Activated CD4-positive, alpha-beta T cell treated with anti-CD3 and anti-CD28 coated beads for 1 hour (primary cell): ENCODE results near the gene GDPGP1.
"Not testable (repeated sequence)": the region's sequence is repeated elsewhere in the genome, so short reads cannot be mapped to it uniquely, and the experiment has no call there.

Experiments used
- DNase-seq: peaks from one replicate; pipeline ENCODE4 v3.0.0-alpha.2; 2020

GDPGP1 gene

GRCh38 chr15:90227336-90227735, 6.7 kb upstream of the GDPGP1 start:
- DNase-seq, result no peak

- DNase-seq, result no peak
Observed at GRCh38 chr15:90227816-90228772, 5.9 kb upstream of the GDPGP1 start.

DNA sequence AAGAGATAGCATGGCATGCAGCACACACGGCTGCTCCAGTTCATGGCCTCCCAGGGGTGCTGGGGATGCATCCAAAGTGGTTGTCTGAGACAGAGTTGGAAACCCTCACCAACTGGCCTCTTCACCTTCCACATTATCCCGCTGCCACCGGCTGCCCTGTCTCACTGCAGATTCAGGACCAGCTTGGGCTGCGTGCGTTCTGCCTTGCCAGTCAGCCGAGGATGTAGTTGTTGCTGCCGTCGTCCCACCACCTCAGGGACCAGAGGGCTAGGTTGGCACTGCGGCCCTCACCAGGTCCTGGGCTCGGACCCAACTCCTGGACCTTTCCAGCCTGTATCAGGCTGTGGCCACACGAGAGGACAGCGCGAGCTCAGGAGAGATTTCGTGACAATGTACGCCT, 5.0 kb upstream of the GDPGP1 start:
- DNase-seq, result no peak

DNA sequence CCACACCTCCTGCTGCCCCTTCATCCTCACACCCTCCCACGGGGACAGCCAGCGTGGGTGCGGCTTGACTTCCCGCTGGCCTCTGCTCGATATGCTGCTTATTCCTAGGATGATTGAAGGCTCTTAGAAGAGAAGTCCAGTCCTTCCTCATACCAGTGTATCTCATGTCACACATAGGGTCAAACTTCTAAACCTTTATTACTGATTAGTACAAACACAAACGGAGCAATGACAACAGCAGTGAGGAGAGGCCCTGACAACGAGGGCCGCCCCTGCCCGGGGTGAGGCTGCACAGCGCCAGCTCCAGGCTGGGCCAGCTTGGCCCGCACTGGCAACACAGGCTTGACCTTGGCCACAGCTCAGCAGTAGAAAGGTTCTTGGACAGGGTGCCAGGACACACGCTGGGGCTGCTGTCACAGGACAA, 3.9 kb upstream of the GDPGP1 start:
- DNase-seq, result no peak

- no peak for DNase-seq
Observed at GRCh38 chr15:90230610-90231009, 3.4 kb upstream of the GDPGP1 start.

GRCh38 chr15:90231028-90232017, 2.7 kb upstream of the GDPGP1 start:
- DNase-seq, result peak; percentile 70

- DNase-seq, result no peak
Observed at GRCh38 chr15:90232196-90232595, 1.8 kb upstream of the GDPGP1 start.

GRCh38 chr15:90232941-90233386, 1.0 kb upstream of the GDPGP1 start:
- DNase-seq, result no peak

GRCh38 chr15:90233387-90234095, 468 bp upstream of the GDPGP1 start, which contains the start of gene CIB1:
CIB1 (minus strand) TSS chr15:90233941; CDS start chr15:90233885, 56 bp downstream.
- DNase-seq, result peak; percentile 38

GRCh38 chr15:90239371-90239770, 5.4 kb downstream of the GDPGP1 start:
- DNase-seq, result no peak

DNA sequence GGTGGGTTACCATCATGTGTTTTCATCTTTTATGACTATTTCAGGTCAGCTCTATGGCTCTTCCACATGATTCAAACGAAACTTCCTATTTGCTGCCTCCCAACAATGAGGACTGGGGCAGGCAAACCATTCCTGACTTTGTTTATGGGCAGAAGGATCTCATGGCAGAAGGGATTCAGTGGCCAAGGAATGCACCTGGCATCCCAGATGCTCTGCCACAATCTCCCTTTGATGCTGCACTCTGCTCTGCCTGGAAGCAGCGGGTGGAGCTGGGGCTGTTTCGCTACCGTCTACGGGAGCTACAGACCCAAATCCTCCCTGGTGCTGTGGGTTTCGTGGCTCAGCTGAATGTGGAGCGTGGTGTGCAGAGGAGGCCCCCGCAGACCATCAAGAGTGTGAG, 6.8 kb downstream of the GDPGP1 start:
- DNase-seq, result no peak

- DNase-seq, result no peak
Observed at GRCh38 chr15:90241343-90242192, 7.6 kb downstream of the GDPGP1 start.

DNA sequence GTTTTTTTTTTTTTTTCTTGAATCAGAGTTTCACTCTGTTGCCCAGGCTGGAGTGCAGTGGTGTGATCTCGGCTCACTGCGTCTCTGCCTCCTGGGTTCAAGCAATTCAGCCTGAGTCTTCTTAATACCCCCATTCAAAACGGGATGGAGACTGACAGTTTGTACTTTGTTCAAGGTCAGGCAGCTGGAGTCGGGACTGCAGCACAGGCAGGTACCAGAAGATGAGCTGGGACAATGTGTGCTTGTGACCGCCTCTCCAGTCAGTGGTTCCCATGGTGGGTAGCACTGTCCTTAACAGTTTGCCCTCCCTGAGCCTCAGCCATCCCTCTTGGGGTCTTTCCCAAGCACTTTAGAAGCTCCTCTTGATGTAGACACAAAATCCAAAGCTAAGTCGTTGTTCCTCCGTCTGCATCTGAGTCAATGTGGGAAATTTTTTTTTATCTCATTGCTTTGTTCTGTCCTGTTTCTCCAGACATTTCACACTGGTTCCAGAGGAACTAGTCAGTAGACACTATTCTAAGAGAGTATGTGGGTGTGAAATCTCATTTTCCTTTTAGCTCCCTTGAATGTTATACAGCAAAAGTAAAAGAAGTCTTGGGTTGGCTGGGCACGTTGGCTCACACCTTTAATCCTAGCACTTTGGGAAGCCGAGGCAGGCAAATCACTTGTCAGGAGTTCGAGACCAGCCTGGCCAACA, 10.1 kb downstream of the GDPGP1 start:
- DNase-seq, result no peak

DNA sequence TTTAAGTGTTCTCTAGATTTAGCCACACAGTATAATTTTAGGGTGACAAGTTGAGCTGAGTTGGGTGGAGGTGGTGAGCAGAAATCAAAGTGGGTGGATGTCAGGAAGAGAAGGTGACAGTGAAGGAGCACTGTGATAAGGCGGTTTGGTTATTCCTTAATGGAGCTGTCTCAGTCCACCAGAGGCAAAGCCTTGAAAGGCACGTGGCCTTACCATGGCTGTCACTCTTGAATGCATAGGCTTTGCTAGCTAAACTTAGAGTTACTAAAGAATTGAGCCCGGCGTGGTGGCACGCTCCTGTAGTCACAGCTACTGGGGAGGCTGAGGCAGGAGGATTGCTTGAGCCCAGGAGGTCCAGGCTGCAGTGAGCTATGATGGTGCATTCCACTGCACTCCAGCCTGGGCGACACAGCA, 14.8 kb downstream of the GDPGP1 start:
- no peak for DNase-seq

DNA sequence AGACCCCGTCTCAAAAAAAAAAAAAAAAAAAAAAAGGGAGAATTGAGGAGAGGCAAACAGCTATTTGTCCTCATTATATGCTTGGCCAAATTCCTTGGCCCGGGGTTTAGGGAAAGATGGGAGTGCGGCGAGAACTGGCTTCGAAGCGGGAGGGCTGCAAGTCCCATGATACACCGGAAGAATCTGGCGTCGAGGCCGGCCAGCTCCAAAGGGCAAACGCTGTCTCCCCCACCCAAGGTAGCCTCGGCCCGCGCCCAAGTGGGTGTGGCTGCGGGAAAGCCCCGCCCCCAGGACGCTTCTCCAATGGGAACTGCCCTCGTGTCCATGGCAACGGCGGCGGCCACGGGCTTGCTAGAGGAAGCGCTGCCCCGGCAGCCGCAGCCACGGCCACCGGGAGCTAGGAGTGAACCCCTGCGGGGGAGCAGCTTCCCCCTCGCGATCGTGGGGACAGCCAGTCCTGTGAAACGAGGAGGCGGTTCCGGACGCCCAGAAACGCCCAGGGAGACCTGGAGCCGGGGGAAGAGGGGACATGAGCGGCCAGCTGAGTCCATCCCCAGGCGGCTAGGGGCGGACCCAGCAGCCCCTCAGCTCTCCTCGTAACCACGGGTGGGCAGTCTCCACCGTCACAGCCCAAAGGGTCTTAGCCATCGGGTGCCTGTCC, 15.3 kb downstream of the GDPGP1 start, which contains the start of gene TTLL13:
TSS of gene TTLL13 (plus strand) at position 354 of the 661 bp plus-strand sequence. CDS start 1,075 bp downstream, outside the sequence.
- peak; percentile 58 for DNase-seq

DNA sequence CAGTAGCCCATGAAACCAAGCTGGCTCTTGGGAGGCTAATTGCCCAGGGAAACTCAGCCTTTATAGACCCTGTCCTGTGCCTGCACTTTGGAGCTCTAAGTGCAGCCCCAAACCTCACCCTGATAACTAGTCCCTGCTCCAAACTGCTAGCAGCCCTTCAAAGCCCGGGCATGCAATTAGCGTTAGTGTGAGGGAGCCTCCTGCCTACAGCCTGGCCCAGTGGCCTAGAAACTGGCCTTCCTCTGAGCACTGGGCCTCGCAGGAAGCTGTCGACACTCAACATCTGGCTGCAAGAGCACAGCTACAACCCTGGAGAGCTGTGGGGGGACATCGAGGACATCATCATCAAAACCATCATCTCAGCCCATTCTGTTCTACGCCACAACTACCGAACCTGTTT, 23.8 kb downstream of the GDPGP1 start:
- no peak for DNase-seq

GRCh38 chr15:90259524-90259923, 25.5 kb downstream of the GDPGP1 start:
- no peak for DNase-seq

- not testable (repeated sequence) for DNase-seq
Observed at GRCh38 chr15:90260731-90261130, 26.7 kb downstream of the GDPGP1 start.

- DNase-seq, result no peak
Observed at GRCh38 chr15:90261811-90262210, 27.8 kb downstream of the GDPGP1 start.

- no peak for DNase-seq
Observed at GRCh38 chr15:90262426-90262825, 28.4 kb downstream of the GDPGP1 start.
